Stimulated activated CD4-positive, alpha-beta T cell treated with anti-CD3 and anti-CD28 coated beads, Interleukin-1b, Interleukin-23, amount 100 ng/mL, for 48 hours (primary cell): ENCODE results near the gene TSPAN11.
"Not testable (repeated sequence)": the region's sequence is repeated elsewhere in the genome, so short reads cannot be mapped to it uniquely, and the experiment has no call there.

ENCODE experiments used
- DNase-seq: peaks from one replicate; pipeline ENCODE4 v3.0.0-alpha.2; 2020

Gene TSPAN11

GRCh38 chr12:31021809-31022494 is 95.4 kb downstream of the TSPAN11 start:
- DNase-seq = no peak

- no peak for DNase-seq
These were observed 96.8 kb downstream of the TSPAN11 start for GRCh38 chr12:31023271-31023724.

GRCh38 chr12:31026202-31026601 is 99.7 kb downstream of the TSPAN11 start:
- DNase-seq = no peak

- not testable (repeated sequence) for DNase-seq
These were observed 100.5 kb downstream of the TSPAN11 start for GRCh38 chr12:31027006-31027405.

GRCh38 chr12:31029468-31029867 is 102.9 kb downstream of the TSPAN11 start:
- no peak for DNase-seq

- no peak for DNase-seq
These were observed 103.5 kb downstream of the TSPAN11 start for GRCh38 chr12:31029916-31030562.

GRCh38 chr12:31031951-31032335 is 105.4 kb downstream of the TSPAN11 start:
- no peak for DNase-seq

GRCh38 chr12:31033146-31033545 is 106.6 kb downstream of the TSPAN11 start:
- DNase-seq = no peak

- no peak for DNase-seq
These were observed 107.1 kb downstream of the TSPAN11 start for GRCh38 chr12:31033681-31034080.

- DNase-seq = no peak
These were observed 107.8 kb downstream of the TSPAN11 start for GRCh38 chr12:31034372-31034771.

- DNase-seq = no peak
These were observed 108.7 kb downstream of the TSPAN11 start for GRCh38 chr12:31035226-31035625.

- DNase-seq = no peak
These were observed 109.6 kb downstream of the TSPAN11 start for GRCh38 chr12:31035967-31036665.

GRCh38 chr12:31037028-31037427 is 110.5 kb downstream of the TSPAN11 start:
- DNase-seq = no peak

GRCh38 chr12:31037931-31038330 is 111.4 kb downstream of the TSPAN11 start:
- no peak for DNase-seq

- no peak for DNase-seq
These were observed 114.6 kb downstream of the TSPAN11 start for GRCh38 chr12:31041033-31041564.
